Activated CD8-positive, alpha-beta T cell treated with anti-CD3 and anti-CD28 coated beads for 36 hours (primary cell): Measurements from ENCODE around the gene ABLIM1. TPM values are rescaled to one million over a fixed set of nuclear protein-coding genes. Genes with fewer than 3 reads are reported as not detected.

Experiments used
- ATAC-seq: fragments of 200-7000 bp; cut with Tn5 transposase; one replicate; pipeline ENCODE4 v1.10.0; 2021; ENCODE audit warnings: mild to moderate bottlenecking, moderate library complexity
- CTCF ChIA-PET: fragments of 350-600 bp; sonication (Branson Sonifier 250); formaldehyde crosslinking; loops from one replicate; lab custom pipeline; 2021; ENCODE audit warnings: antibody characterized with exemption; lab: Charles Lee
- POLR2A ChIA-PET: fragments of 350-600 bp; sonication (Branson Sonifier 250); formaldehyde crosslinking; loops from one replicate; lab custom pipeline; 2021; ENCODE audit warnings: antibody characterized with exemption; lab: Charles Lee
- DNase-seq: peaks from one replicate; pipeline ENCODE4 v3.0.0-alpha.2; 2020
- H3K27ac Mint-ChIP-seq: one replicate; pipeline ENCODE4 v1.8.0; 2021; ENCODE audit warnings: mild to moderate bottlenecking, mixed read lengths
- H3K27me3 Mint-ChIP-seq: one replicate; pipeline ENCODE4 v1.8.0; 2021; ENCODE audit warnings: mixed read lengths
- H3K36me3 Mint-ChIP-seq: one replicate; pipeline ENCODE4 v1.8.0; 2021; ENCODE audit warnings: low read depth, mixed read lengths
- H3K4me1 Mint-ChIP-seq: one replicate; pipeline ENCODE4 v1.8.0; 2021; ENCODE audit warnings: low read depth, mixed read lengths
- H3K4me3 Mint-ChIP-seq: one replicate; pipeline ENCODE4 v1.8.0; 2021; ENCODE audit warnings: mild to moderate bottlenecking, moderate library complexity, mixed read lengths
- H3K9me3 Mint-ChIP-seq: one replicate; pipeline ENCODE4 v1.8.0; 2021; ENCODE audit warnings: mixed read lengths
- intact Hi-C: fragments of 100-400 bp; cut with micrococcal nuclease; formaldehyde crosslinking; loops from one replicate; pipeline ENCODE4 v1.10.0; 2022
- total RNA-seq, 2 experiments: library from RNA; stranded (reverse); gene quantifications; one replicate each; pipeline ENCODE4 v1.2.3, GENCODE V29; 2021
- TF ChIP-seq, protein P1 (sequence below): fragments of 200-600 bp; IDR thresholded peaks from one replicate; pipeline ENCODE4 v1.8.0; 2022; ENCODE audit warnings: antibody characterized with exemption, mild to moderate bottlenecking

ABLIM1 gene
- total RNA-seq, 2 experiments from 2014 or later: 148 to 155 TPM

DNA sequence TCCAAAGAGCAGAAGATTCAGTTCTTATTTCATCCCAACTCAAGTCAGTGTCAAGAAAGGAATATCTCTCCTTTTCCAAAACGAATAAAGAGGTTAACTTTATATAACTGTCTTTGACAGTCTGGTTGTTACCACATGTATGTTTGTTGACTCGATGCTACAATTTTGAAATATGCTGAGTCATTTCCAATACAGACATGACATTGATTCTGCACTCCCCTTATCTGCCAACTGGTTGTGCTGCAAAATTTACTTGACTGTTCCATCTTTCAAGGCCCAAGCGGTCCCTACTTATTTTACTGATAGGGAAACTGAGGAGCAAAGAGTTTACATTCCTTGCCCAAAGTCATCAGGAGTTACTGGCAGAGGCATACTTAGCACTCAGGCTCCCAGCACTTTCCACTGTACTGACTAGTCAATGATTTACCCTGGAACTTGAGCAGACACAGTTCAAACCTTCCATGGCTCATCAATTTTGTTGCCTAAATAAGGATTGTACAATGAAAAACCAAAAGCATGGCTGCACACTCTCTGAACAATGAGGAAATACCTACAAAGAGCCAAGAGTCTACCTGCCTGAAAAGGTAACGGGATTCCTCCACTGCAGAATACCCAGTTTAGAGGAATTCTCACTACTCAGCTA is 52.8 kb downstream of the ABLIM1 start:
- no peaks in the 10 kb centered on the region for H3K36me3 Mint-ChIP-seq
- POLR2A ChIA-PET: no interaction called here
- no peak for ATAC-seq

DNA sequence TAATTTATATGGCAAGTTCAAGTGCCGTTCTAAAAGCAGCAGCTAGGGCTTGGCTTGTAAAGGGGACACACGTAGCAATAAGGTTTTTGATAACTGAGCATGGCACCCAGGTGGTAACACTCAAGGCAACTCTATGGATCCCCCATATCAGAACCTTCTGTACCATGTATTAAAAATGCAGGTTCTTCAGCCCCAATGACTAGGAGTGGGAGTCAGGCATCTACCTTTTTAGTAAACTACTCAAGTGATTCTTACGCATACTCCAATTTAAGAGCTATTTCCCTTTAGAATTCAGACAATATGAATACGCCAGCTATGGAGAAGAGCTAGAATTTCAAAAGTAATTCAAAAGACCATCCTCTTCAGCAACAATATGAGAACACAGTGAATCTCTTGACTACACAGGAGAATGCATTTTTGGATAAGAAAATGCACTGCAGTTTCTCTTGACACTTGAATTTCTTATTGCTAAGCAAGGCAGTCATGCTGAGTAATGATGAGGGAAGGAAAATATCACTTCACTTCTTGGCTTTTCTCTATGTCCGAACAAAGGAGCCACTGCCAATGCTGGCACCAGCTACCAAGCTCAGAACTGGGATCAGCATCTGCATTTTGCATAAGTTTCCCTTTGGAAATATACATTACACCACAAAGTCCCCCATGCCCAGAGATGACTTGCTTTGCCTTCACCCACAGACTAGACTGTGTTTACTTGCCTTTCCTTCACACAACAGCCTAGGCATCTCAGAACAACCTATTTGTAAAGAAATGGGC is 53.5 kb downstream of the ABLIM1 start:
- POLR2A ChIA-PET: interaction anchor here (1.2 kb wide), 1 partner anchor 10 kb away, joined by 3 read pairs; no protein-coding TSS in a partner anchor
- Mint-ChIP-seq H3K36me3 (no peaks in the 10 kb centered on the region), H3K4me3 (no peak overlapping the region), H3K27me3 (peaks cover 2% of the 10 kb centered on the region), H3K9me3 (no peaks in the 10 kb centered on the region), H3K27ac (no peak overlapping the region), H3K4me1 (peaks cover 5% of the 10 kb centered on the region)
- CTCF ChIA-PET: no interaction called here
- intact Hi-C loops: no loop called here
- ATAC-seq (no peak), DNase-seq (no peak)
- TF ChIP-seq, protein P1, sequence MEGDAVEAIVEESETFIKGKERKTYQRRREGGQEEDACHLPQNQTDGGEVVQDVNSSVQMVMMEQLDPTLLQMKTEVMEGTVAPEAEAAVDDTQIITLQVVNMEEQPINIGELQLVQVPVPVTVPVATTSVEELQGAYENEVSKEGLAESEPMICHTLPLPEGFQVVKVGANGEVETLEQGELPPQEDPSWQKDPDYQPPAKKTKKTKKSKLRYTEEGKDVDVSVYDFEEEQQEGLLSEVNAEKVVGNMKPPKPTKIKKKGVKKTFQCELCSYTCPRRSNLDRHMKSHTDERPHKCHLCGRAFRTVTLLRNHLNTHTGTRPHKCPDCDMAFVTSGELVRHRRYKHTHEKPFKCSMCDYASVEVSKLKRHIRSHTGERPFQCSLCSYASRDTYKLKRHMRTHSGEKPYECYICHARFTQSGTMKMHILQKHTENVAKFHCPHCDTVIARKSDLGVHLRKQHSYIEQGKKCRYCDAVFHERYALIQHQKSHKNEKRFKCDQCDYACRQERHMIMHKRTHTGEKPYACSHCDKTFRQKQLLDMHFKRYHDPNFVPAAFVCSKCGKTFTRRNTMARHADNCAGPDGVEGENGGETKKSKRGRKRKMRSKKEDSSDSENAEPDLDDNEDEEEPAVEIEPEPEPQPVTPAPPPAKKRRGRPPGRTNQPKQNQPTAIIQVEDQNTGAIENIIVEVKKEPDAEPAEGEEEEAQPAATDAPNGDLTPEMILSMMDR: no peak

More for the DNA sequence above, 52.8 kb downstream of the ABLIM1 start:
- CTCF ChIA-PET: no interaction called here
- TF ChIP-seq, protein P1: no peak
- H3K27ac Mint-ChIP-seq: no peak overlapping the region
- H3K27me3 Mint-ChIP-seq: peaks cover 2% of the 10 kb centered on the region
- intact Hi-C loops: no loop called here
- DNase-seq: no peak
- peaks cover 5% of the 10 kb centered on the region for H3K4me1 Mint-ChIP-seq
- no peaks in the 10 kb centered on the region for H3K9me3 Mint-ChIP-seq
- no peak overlapping the region for H3K4me3 Mint-ChIP-seq

DNA sequence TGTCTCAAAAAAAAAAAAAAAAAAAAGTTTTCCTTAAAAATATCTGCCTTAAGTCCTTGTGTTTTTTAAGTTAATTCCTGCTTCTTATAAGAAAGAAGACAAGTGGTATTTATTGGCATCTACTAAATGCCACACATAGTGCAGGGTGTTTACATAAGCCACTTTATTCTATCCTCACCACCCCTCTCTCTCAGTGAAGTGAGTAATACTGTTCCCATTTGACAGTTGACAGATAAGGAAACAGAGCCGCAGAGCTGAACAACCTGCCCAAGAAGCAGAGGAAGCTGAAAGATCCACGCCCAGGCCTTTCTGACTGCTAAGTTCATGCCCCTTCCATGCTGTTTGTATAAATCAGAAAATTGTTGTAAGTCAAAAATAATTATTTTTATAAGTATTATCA is 54.1 kb downstream of the ABLIM1 start:
- Mint-ChIP-seq H3K27ac (no peak overlapping the region), H3K27me3 (peaks cover 2% of the 10 kb centered on the region), H3K4me1 (peaks cover 5% of the 10 kb centered on the region), H3K4me3 (no peak overlapping the region), H3K36me3 (no peaks in the 10 kb centered on the region), H3K9me3 (no peaks in the 10 kb centered on the region)
- CTCF ChIA-PET: no interaction called here
- TF ChIP-seq, protein P1: no peak
- intact Hi-C loops: no loop called here
- POLR2A ChIA-PET: interaction anchor here (1.2 kb wide), 1 partner anchor 10 kb away, joined by 3 read pairs; no protein-coding TSS in a partner anchor
- DNase-seq: no peak
- no peak for ATAC-seq

DNA sequence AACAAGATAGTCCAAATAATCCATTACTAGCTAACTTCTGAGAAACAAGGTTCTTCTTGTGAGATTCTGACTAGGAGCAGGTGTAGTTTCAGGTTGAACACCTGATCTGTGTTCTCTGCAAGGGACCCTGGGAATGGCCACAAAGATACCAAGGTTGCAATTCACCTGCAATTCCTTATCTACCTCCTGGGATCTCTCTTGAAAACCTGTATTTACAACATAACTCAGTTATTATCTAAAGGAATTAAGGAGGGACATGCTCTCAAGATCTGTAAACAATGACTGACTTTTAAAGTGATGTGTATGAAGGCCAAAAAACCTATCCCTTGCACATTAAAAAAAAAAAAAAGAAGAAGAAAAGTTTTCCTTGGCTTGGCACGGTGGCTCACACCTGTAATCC is 54.8 kb downstream of the ABLIM1 start:
- peaks cover 2% of the 10 kb centered on the region for H3K27me3 Mint-ChIP-seq
- no peaks in the 10 kb centered on the region for H3K9me3 Mint-ChIP-seq
- no peaks in the 10 kb centered on the region for H3K36me3 Mint-ChIP-seq
- TF ChIP-seq, protein P1: no peak
- DNase-seq (no peak), ATAC-seq (no peak)
- no peak overlapping the region for H3K27ac Mint-ChIP-seq
- H3K4me3 Mint-ChIP-seq: no peak overlapping the region
- CTCF ChIA-PET: no interaction called here
- peaks cover 5% of the 10 kb centered on the region for H3K4me1 Mint-ChIP-seq
- intact Hi-C loops: no loop called here
- POLR2A ChIA-PET: no interaction called here

DNA sequence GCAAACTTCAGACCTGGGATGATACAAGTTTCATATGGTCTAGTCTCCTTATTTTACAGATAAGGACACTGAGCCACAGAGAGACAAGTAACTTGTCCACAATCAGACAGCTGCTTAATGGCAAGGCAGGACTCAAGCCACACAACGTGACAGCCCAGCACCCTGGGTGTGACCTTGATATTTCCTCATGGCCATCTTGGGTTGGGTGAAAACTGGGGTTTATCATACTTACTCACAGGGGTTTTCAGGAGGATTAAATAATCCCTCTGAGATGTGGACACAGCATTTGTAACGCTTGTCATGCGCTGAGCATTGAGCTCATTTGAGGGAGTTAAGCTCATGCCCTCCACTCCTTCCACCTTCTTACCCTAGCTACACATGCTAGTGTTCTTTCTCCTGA is 58.0 kb downstream of the ABLIM1 start:
- CTCF ChIA-PET: interaction anchor here (0.6 to 1.9 kb wide), 3 partner anchors 186 to 296 kb away, joined by 3 to 6 read pairs (median 3); no protein-coding TSS in a partner anchor
- no peaks in the 10 kb centered on the region for H3K36me3 Mint-ChIP-seq
- H3K27me3 Mint-ChIP-seq: no peaks in the 10 kb centered on the region
- H3K9me3 Mint-ChIP-seq: no peaks in the 10 kb centered on the region
- intact Hi-C loops: no loop called here
- ATAC-seq (no peak), DNase-seq (no peak)
- no peak overlapping the region for H3K27ac Mint-ChIP-seq
- H3K4me1 Mint-ChIP-seq: peaks cover 5% of the 10 kb centered on the region
- no peak overlapping the region for H3K4me3 Mint-ChIP-seq
- TF ChIP-seq, protein P1: no peak
- POLR2A ChIA-PET: interaction anchor here (0.7 kb wide), 1 partner anchor 87 kb away, joined by 3 read pairs; no protein-coding TSS in a partner anchor
